GM19023 (cell line): ENCODE results near the gene NPLOC4.
"Not testable (repeated sequence)": the region's sequence is repeated elsewhere in the genome, so short reads cannot be mapped to it uniquely, and the experiment has no call there.

Source experiments
- ATAC-seq: cut with Tn5 transposase; IDR thresholded peaks from one replicate; pipeline ENCODE4 v1.9.1; 2021; ENCODE audit warnings: mild to moderate bottlenecking, moderate library complexity; ENCODE audit not compliant: unreplicated experiment

The NPLOC4 gene

DNA sequence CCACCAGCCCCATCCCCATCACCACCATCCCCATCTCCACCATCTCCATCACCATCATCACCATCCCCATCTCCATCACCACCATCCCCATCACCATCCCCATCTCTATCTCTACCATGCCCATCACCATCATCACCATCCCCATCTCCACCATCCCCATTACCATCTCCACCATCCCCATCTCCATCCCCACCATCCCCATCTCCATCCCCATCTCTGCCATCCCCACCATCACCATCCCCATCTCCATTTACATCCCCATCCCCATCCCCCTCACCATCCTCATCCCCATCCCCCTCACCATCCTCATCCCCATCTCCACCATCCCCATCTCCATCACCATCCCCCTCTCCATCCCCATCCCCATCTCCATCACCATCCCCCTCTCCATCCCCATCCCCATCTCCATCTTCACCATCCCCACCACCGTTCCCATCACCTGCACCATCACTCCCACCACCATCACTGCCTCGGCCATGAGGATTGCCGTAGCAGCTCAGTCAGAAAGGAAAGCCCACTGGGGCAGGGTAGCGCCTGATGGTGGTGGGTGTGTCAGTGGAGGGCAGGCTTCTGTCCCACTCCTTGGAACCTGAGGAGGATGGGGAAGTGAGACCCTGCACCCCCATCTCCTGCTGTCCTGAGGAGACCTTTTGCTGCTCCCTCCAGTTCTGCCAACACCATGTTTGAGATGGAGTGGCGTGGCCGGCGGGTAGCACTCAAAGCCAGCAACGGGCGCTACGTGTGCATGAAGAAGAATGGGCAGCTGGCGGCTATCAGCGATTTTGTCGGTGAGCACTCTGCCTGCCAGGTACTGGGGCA is 101.2 kb downstream of the NPLOC4 start:
- no peak for ATAC-seq

DNA sequence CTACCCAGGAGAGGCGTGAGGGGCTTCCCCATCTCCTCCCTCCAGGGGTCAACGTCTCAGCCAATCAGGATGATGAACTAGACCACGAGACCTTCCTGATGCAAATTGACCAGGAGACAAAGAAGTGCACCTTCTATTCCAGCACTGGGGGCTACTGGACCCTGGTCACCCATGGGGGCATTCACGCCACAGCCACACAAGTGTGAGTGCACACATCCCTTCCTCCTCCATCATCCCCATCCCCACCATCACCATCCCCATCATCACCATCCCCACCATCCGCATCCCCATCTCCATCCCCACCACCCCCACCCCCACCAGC is 101.9 kb downstream of the NPLOC4 start:
- no peak for ATAC-seq

DNA sequence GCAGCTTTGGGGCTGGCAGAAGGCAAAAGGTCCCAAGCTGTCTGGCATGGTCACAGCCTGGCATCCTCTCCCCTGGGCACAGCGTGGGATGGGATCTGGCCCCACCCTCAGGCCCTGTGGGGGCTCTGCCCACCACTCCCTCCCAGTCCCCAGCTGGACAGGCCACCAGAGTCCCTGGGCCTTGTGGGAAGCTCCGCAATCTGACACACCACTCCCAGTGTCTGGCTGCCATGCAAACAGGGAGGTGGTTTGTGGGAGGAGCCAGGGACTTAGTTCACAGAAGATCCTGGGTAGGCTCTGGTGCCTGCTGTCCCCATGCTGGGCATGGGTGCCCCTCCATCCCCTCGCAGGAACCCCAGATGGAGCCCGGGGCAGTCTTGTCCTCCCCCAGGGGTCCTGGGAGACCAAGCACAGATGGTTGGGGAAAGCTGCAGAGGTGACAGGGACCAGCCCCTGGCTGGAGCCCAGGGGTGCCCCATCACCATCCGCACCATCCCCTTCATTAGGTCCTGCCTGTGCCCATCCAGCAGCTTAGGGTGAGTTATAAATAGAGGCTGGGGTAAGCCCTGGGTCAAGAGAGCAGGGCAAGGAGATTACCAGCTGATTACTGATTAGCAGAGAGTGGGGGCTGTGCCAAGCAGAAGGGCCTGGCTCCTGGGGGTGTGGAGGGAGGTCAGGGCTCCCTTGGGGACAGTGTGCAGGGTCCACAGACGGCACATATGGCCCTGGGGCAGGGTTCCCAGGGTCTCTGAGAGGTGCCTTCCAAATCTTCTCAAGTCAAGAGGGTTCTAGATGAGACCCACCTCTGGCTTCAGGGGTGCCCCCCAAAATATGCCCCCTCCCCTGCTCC is 102.5 kb downstream of the NPLOC4 start:
- ATAC-seq, result no peak

DNA sequence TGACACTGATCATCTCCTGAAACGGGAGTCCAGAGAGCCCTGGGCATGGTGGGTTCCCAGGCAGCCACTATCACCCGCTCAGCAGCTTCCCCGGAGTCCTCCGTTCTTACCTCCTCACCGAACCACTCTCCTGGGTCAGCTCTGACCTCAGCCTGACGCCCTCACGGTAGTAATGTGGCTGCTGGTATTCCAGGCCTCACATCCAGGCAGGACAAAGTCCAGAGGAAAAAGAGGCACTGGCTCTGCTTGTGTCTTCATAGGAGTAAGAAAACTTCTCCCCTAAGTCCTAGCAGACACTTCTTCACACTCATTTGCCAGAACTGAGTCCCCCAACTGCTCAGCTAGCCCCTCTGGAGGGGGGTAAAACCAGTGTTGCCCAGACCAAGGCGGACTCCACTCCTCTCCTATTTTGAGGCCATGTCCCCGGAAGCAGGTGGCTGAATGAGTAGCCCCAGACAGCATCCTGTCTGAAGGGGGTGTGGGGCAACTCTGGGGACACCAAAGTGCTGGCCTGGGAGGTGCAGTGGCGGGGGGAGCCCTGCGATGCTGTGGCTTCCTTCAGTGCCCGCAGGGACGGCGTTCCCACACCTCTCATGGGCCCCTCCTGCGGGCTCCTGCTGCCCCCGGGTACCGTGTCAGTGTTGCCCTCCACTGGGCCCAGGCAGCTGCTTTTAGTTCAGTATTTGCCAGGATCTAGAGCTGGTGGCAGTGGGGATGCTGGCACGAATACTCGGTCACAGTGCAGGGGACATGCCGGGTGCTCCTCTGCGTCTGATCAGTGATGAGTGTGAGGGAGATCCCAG is 103.4 kb downstream of the NPLOC4 start:
- ATAC-seq, result no peak

DNA sequence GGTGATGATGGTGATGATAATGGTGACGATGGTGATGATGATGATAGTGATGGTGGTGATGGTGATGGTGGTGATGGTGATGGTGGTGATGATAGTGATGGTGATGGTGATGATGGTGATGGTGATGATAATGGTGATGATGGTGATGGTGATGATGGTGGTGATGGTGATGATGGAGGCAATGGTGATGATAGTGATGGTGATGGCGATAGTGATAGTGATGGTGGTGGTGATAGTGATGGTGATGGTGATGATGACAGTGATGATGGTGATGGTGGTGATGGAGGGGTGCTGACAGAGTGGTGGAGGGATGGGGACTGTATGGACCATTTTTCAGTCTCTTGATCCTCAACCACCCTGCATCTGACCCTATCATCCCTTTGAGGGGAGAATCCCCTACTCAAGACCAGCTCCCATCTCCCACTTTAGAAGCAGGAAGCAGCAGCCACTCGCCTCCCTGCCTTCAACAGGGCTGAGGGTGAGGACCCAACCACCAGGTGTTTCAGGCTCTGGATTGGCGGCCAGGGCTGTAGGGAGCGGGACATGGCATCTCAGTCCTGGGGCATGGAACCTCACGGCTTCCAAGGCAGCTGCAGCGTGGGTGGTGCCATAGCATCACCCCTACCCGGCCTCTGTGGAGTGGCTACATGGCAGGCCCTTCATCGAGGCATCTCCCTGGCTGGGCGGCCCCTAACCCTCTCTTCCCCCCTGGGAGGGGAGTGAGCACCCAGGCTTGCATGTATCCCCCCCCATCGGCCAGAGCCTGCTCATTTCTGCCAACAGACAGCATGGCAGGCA is 104.2 kb downstream of the NPLOC4 start:
- ATAC-seq, result no peak

DNA sequence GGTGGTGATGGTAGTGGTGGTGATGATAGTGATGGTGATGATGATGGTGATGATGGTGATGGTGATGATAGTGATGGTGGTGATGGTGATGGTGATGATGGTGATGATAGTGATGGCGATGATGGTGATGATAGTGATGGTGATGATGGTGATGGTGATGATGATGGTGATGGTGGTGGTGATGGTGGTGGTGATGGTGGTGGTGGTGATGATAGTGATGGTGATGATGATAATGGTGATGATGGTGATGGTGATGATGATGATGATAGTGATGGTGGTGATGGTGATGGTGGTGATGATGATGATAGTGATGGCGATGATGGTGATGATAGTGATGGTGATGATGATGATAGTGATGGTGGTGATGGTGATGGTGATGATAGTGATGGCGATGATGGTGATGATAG is 104.9 kb downstream of the NPLOC4 start:
- ATAC-seq, result not testable (repeated sequence)

DNA sequence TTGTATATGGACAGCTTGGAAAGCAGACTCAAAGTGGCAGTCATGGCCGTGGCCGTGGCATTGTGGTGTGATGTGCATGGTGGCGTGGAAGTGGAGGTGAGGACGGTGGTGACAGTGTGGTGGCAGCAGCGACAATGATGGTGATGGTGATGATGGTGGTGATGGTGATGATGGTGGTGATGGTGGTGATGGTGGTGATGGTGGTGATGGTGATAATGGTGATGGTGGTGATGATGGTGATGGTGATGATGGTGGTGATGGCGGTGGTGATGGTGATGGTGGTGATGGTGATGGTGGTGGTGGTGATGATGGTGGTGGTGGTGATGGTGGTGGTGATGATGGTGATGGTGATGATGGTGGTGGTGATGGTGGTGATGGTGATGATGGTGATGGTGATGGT is 105.9 kb downstream of the NPLOC4 start:
- ATAC-seq, result not testable (repeated sequence)

DNA sequence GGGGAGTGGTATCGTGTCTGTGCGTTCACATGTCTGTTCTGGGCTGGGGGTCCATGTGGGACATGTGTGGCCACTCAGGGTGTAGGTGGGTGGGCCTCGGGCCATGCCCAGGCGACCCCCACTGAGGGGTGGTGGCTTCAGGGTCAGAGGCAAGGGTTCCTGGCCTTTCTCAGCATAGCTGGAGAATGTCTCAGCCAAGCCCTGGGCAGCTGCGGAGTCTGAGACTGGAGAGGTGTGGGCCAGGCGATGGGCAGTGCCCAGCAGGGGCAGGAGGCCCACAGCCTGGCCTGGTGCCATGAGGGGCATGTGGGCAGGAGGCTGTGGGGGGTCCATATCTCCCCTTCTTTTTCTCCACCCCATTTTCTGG is 107.5 kb downstream of the NPLOC4 start:
- no peak for ATAC-seq

DNA sequence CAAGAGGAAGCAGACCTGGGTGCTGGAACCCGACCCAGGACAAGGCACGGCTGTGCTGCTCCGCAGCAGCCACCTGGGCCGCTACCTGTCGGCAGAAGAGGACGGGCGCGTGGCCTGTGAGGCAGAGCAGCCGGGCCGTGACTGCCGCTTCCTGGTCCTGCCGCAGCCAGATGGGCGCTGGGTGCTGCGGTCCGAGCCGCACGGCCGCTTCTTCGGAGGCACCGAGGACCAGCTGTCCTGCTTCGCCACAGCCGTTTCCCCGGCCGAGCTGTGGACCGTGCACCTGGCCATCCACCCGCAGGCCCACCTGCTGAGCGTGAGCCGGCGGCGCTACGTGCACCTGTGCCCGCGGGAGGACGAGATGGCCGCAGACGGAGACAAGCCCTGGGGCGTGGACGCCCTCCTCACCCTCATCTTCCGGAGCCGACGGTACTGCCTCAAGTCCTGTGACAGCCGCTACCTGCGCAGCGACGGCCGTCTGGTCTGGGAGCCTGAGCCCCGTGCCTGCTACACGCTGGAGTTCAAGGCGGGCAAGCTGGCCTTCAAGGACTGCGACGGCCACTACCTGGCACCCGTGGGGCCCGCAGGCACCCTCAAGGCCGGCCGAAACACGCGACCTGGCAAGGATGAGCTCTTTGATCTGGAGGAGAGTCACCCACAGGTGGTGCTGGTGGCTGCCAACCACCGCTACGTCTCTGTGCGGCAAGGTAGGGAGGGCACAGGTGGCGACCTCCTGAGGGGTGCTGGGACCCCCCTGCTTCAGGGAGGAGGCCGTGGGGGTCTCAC is 108.1 kb downstream of the NPLOC4 start:
- ATAC-seq, result no peak

DNA sequence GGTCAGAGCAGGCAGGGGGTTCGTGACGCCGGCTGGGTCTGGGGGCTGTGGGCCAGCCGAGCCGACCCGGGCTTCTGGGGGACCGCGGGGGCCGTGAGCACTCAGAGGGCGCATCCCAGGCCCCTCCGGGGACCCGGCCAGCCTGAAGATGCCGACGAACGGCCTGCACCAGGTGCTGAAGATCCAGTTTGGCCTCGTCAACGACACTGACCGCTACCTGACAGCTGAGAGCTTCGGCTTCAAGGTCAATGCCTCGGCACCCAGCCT is 108.6 kb downstream of the NPLOC4 start:
- no peak for ATAC-seq

DNA sequence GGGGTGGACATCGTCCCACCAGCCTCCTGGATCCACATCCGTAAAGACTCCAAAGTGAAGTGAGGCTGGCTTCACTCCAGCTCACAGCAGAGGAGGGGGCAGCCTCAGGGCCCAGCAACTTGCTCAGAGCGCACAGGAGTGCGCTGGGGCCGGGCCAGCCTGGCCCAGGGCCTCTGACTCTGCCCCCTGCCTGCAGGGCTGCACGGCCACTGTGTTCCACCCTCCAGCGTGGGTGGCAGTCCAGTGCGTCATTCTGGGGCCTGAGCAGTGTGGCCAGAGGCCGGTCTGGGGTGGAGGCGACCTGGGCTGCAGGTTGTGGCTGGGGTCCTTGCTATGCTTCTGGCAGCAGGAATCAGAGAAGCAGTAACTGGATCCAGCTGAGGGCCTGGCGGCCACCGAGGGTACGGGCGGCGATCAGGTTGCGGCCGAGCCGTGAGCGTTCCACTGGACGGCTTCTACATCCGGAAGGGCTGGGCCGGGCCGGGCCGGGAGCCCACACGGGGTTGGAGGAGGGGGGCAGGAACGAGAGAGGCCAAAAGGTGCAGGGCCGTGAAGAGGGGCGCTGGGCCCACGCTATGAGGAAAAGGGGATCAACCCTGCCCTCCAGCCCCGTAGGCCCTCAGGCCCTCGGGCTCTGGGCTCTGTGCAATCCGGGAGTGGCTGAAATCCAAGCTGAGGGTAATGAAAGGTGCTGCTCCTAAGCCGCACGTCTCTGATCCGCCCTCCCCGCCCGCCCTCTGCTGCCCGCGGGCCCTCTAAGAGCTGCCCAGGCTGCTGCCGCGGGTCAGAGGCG is 109.1 kb downstream of the NPLOC4 start, which contains the start of gene FSCN2:
TSS of gene FSCN2 (plus strand) at position 787 of the 793 bp plus-strand sequence. CDS start 155 bp downstream, outside the sequence.
- ATAC-seq, result no peak

DNA sequence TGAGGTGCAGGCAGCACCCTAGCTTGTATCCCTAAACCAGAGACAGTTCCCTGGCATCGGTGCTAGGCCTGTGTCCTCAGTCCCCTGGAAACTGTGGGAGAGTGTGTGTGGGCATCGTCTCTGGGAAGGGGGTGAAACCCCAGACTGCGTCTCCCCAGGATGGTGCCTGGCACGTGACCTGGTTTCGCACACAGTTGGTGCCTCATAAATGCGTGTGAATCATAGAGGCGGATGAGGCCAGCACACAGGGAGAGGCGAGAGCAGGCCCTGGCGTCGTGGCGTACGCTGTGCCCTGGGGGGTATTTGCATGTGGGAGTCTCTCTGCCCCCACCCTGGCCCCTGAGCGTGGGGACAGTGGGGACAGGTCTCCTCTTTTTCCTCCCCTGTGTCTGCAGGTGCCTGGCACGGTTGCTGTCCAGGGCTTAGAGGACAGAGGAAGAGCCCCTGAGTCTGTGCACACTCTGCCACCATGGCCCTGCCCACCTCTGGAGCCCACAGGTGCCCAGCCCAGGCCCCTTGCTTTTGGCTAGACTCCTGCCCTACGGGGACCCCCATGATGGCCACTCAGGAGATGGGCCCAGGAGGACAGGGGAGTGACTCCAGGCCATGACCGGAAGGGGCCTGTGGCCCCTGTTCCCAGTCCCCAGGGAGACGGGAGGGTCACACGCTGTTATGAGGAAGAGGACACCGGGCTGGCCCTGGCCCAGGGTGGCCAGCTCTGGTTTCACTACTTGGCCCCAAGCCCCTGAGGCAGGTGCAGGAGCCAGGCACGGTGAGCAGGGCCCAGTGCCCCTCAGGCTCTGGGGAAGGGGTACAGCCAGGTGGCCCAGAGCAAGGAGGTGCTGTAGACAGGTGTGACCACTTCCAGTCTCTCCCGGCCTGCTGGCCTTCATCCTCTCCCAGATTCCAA is 110.0 kb downstream of the NPLOC4 start:
- ATAC-seq, result no peak

DNA sequence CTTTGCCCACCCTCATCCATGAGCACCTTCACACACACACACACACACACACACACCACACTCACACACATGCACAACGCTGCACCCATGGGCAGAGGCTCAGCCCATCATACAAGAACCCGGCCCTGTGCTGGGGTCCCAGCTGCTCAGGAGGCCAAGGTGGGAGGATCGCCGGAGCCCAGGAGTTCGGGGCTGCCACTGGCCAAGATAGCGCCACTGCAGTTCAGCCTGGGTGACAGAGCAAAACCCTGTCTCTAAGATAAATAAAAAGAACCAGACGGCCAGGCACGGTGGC is 112.1 kb downstream of the NPLOC4 start:
- no peak for ATAC-seq

DNA sequence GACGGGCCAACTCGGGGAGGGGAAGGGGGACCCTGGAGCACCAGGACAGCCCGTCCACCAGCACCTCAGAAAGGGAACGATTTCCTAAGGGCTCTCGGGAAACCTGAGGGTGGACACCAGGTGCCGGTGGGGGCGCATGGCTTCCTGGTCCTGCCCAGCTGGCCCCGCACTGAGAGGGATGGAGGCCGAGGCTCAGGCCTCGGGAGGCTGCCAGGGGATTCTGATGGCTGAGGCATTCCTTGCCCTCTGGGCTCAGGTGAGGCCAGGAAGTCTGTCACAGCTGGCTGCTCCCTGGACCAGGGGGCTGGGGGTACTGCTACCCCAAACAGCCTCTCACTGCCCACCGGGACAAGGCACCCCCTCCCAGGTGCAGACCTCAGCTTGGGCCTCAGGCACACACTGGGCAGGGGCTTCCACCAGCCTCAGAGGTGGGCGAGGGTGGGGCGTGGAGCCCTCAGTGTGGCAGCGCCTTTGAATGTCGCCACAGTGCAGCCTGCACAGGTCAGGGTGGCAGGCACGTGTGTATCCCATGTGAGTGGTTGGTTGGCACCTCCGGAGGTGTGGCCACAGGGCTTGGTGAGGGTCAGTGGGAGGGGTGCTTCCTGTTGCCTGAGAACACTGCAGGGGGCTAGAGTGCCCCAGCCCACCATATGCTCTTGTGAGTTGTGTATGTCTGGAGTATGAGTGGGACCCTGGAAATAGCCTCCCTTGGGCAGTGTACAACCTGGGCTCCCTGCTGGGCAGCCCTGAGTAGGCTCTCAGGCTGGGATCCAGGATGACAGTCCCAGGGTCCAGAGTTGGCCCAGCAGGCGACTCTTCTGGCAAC is 112.7 kb downstream of the NPLOC4 start:
- ATAC-seq, result no peak

DNA sequence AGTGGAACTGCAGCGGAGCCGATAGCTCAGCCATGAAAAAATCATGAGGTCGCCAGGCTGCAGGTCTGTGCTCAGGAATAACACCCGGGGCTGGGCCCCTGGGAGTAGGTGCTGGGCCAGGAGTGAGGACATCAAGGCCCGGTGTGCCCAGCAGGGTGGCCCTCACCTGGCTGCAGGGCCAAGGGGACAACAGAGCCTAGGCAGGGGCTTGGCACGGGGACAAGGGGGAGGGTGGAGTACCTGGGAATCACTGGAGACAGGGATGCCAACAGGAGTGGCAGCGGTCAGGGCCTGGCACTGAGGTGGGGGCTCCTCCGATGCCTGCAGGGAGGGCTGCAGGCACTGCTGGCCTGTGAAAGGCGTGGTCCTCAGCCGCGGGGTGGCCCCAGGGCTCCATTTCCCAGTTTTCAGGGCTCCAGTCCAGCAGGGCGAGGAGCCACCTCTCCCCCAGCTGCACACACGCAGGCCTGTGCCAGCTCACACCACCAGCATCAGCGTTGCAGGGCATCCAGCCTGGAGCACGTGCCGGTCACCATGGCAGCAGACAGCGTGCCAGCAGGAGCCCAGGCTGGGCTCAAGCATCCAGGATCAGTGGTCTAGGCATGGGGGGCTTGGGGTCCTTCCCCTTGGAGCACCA is 113.4 kb downstream of the NPLOC4 start:
- no peak for ATAC-seq

DNA sequence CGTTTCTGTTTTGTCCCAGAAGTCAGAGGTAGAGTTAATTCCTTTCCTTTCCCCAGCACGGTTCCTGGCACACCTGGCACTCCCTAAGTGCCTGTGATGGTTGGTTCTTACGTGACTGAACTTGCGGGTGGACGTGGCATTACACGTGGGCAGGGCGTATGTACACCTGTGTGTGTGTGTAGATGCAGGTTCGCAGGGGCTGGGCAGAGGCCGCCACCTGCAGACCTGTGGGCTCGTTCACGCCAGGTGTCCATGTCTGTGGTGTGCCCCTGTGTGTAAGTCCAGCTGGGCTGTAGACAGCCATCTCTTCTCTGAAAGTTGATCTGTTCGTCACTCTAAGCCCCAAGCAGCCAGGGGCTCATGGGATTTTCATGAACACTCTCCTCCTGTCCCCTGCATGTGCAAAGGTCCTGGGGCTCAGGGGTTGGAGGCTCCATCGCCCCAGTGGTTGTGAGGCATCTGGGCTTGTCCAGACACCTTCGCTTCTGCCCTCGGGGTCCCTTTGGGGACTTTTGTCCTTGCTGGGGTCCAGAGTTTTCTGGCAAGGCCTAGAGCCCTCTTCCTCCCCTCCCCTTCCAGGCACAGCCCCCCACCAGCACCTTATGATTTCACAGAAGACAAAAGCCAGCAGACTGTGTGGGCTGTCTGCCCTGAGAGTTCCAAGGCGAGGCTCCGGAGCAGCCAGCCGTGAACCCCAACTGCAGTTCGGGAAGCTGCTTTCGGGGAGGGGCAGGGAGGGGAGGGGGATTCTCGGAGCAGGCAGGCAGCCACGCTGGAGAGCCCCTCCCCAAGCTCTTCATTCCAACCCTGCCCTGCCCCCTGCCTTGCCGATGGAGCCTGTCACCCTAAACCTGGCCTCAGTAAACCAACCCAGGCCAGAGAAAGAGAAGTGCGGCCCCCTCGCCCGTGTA is 114.2 kb downstream of the NPLOC4 start:
- ATAC-seq, result no peak
